Measurements from ENCODE around the gene TXNDC2.

GRCh38 chr18:9927392-9928063 lies 41.8 kb downstream of the TXNDC2 start:
- TF ChIP-seq ELF4 (IDR thresholded peaks at IDR 0.05), result no peak
- no peak for TF ChIP-seq BHLHE40 (IDR thresholded peaks at IDR 0.05; ENCODE audit: borderline replicate concordance)
- no peak for TF ChIP-seq FOXK2 (IDR thresholded peaks at IDR 0.05)
- no peak for TF ChIP-seq CTBP1 (IDR thresholded peaks at IDR 0.05; ENCODE audit: borderline replicate concordance)
- no peak for TF ChIP-seq FOXM1 (IDR thresholded peaks at IDR 0.05; ENCODE audit: borderline replicate concordance)
- no peak for TF ChIP-seq SP1 (IDR thresholded peaks at IDR 0.05)
